HS-5 (cell line): ENCODE measurements around the gene BIRC3.
"Not testable (repeated sequence)": the region's sequence is repeated elsewhere in the genome, so short reads cannot be mapped to it uniquely, and the experiment has no call there.

Source experiments
- DNase-seq: peaks from one replicate; pipeline ENCODE4 v3.0.0-alpha.2; 2012; ENCODE audit warnings: low read depth

BIRC3 gene

DNA sequence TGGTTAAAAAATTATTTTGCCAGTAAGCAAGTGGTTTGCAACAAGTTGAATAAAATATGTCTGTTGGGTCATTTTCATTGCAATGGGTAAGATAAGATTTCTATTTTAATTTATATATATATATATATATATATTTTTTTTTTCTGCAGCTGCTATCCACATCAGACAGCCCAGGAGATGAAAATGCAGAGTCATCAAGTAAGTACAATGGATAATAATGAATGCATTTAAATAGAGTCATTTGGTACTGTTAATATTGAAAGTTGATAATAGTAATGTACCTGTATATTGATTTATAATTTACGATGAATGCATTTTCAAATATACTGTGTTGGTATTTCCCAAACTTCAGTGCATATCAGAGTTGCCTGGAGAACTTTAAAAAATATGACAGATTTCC lies 11.5 kb downstream of the BIRC3 start:
- no peak for DNase-seq

DNA sequence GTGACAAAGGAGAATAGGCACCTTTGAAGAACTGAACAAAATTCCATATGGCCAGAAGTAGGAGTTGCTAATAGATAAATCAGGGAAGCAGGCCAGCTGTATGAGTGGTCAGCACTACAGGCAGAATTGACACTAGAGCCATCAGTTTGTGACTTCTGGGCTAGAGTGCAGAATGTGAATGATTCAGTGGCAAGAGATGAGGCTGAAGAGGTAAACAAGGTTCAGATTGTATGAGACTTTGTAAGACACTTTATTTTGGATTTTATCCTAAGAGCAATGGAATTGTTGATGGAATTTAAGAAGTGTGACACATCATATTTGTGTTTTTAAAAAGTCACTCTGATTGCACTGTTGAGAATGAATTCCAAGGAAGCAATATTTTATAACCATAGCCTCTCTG lies 12.9 kb downstream of the BIRC3 start:
- no peak for DNase-seq

DNA sequence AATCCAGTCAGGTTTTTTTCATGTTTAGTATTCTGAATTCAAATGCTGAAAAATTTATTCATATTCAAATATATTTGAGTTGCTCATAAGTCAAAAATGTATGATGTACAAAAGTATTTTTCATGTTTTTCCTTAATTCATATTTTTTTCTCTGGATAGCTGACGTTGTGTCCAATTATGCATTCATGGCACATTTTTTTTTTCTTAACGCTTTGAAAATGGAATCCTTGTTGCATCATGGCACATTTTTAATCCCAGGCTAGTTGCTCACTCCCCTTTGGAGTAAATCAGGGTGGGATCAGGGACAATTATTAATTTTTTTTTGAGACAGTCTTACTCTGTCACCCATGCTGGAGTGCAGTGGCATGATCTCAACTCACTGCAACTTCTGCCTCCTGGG lies 14.1 kb downstream of the BIRC3 start:
- DNase-seq = no peak

DNA sequence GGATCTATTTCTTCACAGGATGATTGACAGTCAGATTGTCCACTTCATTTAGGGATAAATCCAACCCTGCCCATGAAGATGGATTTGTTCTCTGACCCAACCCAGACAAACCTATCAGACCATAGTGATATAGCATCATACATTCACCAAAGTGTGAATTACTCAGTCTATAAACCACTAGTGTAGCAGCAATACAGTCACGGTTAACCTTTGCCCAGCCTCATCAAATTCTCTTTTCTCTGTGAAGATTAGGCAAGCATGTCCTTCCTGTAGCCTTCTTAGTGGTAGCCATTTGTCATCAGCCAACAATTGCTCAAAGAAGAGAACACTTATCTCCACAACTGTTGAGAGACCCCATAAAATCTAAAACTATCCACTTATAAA lies 15.3 kb downstream of the BIRC3 start:
- DNase-seq = no peak

DNA sequence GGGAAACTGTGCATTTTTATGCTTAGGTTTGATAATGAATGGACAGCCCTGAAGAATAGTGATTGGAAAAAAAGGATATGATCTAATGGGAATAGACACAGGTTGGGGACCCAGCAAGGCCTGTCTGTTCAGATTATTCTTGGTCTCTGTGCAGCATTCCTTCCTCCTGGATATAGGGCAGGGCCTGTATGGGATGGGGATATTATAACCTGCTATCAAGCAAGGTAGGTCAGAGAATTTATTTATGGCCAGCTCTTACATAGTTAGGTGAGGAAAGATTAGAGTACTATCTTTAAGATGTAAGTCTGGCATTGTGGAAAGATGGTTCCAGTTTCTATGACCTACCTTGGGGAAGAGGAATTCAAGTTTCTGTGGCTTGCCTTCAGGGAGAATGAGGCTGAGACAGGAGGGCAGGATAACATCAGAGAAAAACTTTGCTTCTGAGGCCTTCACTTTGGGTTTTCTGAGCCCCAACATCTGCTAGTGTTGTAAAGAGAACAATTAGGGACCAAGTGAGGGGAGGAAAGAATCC lies 21.3 kb downstream of the BIRC3 start:
- DNase-seq = no peak

DNA sequence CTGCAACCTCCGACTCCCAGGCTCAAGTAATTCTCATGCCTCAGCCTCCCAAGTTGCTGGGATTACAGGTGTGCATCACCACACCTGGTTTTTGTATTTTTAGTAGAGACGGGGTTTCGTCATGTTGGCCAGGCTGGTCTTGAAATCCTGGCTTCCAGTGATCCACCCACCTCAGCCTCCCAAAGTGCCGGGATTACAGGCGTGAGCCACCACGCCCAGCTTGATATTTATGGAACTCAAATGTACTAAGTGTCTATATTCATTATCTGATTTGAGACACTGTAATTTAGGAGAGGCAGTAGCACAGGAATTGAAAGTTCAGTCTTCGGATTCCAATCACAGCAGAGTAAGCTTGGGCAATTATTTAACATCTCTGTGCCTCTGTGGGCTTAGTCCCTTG lies 24.0 kb downstream of the BIRC3 start:
- not testable (repeated sequence) for DNase-seq

DNA sequence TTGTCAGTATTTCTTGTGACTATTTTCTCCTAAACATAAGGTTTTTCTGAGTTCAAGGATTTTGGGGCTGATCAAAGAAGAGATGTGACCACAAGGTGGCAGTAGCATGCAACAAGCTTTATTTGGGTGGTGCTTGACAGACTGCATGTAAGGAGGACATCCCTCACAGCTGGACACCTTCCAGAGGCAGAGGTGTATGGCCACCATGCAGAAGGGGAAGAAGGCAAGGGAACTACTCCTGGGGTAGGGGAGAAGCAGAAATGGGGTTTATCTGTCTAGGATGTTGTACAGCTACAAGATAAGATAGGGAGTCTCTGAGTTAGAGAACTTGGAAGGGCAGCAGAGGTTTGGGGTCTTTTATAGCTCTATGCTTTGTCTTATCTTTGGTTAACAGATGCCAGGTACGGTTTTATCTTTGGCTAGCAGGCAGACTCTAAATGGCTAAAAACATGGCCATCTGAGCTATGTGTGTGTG lies 24.6 kb downstream of the BIRC3 start:
- peak; percentile 97 for DNase-seq

DNA sequence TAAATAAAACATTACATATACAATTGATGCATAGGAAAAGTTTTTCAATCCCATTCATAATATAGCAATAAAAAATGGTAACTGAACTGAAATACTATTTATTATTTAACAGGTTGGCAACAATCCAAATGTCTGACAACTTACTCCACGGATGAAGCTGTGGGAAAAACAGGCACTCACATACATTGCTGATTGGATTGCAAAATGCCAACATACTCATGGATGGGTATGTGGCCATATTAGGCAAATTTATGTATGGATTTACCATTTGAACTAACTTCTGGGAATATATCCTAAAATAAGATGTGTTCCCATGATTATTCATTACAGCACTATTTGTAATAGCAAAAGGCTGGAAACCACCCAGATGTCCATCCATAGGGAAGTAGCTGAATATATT lies 26.5 kb downstream of the BIRC3 start:
- DNase-seq = peak; percentile 55

DNA sequence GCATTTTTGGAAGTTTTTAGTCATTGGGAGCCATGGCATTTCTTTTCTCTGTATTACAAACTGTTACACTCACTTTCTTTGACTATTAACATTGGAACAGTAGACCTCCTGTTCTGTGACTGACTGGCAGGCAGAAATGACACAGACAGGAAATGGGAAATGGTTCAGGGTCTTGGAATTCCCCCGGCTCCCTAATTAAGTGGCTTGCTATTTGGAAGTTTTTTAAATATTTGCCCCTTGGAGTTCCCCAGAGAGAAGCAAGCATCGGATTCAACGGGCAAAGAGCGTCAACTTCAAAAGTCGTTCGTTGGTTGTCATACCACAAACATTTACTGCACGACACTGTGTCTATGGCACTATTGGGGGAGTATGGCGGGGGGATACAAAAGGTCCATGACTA lies 28.6 kb downstream of the BIRC3 start:
- peak; percentile 88 for DNase-seq

DNA sequence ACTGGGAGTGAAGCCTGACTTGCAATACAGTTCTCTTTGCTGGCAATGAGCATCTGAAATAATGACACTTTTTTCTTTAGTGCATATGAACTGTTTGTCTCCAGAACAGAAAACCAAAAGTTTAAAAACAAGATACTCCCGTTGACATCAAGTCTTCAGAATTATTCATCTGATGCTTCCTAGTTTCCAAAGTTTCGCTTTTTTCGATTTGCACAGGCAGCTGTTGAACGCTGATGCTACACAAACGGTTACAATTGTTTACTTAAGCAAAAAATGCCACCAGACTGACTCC lies 29.1 kb downstream of the BIRC3 start:
- no peak for DNase-seq

DNA sequence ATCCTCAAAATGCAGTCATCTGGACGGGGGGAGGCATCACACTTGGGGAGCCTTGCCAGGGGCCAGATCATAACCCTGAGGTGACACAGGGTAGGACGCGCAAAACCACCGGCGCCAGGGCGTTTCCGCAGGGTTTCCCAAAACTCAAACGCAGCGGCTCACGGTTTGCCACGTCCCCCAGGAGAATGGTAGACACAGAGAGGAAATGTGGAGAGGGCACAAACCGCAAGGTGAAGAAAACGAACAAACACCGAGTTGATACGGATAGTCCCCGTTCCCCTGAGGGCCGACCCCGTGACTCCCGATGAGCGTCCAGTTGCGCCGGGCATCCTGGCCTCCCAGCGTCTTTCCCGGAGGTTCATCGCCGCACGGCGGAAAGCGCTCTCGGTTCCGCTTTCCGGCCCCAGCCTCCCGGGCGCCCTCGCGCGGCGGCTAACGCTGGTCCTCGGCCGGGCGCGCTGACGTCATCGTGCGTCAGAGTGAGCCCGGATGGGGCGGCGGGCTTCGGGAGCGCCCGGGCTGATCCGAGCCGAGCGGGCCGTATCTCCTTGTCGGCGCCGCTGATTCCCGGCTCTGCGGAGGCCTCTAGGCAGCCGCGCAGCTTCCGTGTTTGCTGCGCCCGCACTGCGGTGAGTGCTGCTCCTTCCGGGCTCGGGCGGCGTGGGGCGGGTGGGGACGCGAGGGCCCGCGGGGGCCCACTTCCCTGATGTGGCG lies 29.6 kb downstream of the BIRC3 start, which contains the start of gene BIRC2:
Gene BIRC2 (plus strand): TSS at position 467 of the 714 bp plus-strand sequence. CDS start 2,641 bp downstream, outside the sequence.
- DNase-seq = peak; percentile 96

DNA sequence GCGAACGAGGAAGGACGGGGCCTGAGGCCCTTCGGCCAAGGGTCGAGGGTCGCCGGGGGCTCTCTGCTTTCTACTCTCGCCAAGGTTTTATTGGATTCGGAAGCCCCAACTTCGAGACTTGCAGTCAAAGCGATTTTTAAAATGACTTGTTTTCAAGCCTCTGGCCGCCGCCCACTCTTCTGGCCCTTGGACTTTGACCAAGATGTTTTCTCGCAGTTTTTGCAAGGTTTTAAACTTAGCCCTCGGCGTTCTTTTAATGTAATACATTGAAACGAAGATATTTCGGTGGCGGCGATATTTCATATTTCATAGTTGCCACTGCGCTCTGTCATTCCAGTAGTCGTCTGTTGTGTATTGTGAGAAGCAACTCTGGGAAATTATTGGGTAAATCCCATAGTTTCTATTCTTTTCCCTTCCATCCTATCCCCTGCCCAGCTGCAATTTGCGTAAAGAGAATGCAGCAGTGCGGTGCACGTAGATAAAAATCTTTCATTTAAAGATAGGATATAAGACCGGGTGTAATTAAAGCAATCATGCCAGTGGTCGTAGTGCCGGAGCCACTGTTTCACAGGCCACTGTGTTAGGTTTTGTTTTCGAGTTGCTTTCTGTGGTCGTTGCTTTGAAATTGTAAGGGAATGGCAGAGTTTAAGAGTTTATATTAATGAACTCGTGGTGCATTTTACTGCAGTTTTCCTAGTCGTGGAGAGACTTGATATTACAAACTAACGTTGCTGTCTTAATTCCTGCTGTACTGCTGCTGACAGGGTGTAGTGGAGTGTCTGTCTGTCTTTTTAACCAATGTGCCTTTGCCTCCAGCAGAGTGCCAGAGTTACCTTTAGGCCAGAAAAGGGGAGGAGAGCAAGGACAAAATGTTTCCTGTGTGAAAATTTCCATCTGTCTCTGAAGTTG lies 30.4 kb downstream of the BIRC3 start:
- DNase-seq = peak; percentile 52

DNA sequence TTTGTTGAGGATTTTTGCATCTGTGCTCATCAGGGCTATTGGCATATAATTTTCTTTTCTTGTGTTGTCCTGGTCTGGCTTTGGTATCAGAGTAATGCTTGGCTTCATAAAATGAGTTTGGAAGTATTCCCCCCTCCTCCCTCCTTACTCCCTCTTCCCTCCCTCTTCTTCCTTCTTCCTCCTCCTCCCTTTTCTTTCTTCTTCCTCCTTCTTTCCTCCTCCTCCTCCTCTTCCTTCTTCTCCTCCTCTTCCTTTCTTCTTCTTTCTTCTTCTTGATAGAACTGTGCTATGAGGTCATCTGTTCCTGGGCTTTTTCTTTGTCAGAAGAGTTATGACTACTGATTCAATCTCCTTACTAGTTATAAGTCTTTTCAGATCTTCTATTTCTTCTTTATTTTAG lies 39.8 kb downstream of the BIRC3 start:
- DNase-seq = no peak

DNA sequence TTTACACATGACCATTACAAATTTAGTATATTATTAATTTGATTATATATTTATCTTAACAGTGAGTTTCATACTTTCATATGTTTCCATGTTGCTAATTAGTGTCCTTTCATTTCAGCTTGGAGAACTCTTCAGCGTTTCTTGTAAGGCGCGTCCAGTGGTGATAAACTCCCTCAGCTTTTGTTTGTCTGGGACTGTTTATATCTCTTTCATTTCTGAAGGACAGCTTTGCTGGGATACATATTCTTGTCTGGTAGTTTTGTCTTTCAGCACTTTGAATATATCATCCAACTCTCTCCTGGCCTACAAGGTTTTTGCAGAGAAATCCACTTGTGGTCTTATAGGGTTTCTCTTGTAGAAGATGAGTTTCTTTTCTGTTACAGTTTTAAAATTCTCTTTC lies 42.1 kb downstream of the BIRC3 start:
- DNase-seq = no peak

DNA sequence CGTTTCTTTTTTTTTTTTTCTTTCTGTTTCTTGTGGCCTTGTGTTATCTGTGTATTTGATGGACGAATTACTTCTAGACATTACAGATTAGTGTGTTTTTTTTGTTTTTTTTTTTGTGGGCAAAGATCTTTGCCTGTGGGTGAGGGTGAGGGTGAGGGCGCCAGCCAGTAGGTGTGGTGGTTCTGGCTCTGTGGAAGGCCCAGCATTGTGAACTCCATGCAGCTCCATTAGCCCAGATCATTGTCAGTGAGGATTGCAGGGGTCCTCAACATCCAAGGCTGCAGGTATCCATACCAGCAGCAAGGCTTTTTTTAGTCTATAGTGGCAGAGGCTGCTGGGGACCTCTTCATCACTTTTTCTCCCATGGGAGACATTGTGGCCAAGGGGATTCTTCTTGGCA lies 43.4 kb downstream of the BIRC3 start:
- no peak for DNase-seq

DNA sequence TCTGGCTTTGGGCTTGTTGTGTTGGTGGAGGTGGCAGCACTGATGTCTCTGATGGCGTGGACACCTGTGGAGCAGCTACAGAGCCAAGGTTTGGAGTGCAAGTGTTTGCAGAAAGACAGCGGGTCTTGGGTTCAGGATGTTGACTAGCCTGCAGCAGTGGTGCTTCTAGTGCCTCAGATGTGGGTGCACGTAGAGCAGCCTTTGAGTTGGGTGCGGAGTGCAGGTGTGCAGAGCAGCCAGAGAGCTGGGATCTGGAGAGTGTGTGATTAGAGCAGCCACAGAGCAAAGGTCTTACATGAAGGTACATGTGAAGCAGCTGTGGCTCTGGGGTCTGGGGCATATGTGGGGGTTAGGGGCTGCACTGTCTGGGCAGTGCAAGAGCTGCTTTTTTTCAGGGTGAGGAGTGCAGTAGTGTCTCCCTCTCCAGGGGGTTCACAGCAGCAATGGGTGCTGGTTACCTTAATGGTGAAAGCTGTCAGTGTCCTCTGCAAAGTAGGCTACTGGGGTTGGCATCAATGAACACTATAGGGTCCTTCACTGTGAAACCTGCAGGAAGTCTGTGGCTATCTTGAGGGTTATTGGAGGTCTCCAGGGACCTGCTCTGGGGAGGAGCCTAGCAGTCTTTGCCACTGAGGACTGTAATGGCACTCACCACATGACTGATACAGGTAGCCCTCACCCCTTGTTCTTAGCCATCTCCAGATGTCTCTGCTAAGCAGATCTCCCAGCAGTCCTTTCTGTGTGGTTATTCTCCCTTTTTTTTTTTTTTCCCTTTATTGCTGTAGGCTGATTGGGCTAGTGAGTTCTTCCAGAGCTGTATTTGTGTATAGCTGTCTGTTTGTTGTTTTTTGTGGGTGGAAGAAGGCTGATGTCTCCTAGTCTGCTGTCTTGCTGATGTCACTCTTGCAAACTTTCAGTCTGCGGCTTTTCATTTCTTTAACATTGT lies 44.1 kb downstream of the BIRC3 start:
- DNase-seq = no peak

DNA sequence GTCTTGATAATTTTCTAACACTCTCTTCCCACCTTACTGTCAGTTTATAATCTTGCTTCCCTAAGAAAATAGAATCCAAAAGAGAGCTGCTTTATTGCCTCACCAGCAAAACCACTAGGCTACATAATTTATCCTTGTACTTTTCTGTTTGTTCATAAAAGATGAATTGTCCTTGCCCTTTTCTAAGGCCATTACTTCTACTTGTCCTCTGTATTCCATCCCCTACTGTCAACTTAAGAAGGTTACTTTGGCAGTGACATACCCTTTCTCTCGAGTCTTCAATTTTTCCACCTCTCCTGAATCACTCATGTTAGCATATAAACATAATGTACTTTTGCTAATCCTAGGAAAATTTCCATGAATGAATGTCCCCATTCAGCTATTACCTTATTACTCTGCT lies 47.7 kb downstream of the BIRC3 start:
- no peak for DNase-seq

DNA sequence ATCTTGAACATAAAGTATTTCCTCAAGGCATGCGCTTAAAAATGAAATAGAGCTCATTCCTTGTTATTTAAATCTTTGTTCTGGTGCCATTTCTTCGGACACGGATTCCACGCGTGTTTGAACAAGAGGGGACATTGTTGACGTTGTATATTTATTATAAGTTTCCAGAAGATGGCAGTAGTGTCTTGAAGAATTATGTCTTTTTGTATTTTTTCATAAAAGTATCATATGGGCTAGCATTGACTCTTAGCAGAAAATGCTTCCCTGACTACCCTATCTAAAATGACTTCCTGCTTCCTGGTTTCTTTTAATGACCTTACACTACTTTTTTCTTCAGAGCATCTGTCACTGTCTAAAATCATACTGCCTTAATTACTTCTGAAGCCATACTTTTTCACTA lies 50.1 kb downstream of the BIRC3 start:
- no peak for DNase-seq

DNA sequence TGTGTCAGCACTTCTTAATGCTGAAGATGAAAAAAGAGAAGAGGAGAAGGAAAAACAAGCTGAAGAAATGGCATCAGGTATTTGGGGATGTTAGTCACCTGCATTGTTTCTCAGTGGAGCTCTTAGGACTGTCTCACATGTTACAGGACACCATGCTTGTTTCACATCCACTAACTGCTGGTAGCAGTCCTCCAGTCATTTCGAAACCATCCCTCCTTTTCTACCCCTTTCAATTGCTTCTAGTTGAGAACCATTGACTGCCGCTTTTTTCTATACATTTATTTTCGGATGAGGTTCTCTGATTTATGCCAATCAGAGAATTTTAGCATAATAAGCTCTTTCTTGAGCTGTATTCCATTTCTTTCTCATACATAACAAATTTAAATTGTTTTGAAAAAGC lies 51.2 kb downstream of the BIRC3 start:
- no peak for DNase-seq

DNA sequence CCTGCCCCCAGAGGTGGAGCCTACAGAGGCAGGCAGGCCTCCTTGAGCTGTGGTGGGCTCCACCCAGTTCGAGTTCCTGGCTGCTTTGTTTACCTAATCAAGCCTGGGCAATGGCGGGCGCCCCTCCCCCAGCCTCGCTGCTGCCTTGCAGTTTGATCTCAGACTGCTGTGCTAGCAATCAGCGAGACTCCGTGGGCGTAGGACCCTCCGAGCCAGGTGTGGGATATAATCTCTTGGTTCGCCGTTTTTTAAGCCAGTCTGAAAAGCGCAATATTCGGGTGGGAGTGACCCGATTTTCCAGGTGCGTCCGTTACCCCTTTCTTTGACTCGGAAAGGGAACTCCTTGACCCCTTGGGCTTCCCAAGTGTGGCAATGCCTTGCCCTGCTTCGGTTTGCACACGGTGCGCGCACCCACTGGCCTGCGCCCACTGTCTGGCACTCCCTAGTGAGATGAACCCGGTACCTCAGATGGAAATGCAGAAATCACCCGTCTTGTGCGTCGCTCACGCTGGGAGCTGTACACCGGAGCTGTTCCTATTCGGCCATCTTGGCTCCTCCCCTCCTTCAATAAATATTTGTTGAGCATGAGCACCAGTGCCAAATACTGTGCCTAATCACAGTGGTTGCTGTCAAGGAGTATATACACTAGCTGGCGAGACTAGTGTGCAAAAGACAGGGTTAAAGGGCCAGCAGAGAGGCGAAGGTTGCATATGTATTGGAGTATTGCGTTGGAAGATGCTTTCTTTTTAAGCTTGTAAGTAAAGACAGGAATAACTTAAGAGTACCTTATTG lies 57.5 kb downstream of the BIRC3 start:
- DNase-seq = not testable (repeated sequence)

DNA sequence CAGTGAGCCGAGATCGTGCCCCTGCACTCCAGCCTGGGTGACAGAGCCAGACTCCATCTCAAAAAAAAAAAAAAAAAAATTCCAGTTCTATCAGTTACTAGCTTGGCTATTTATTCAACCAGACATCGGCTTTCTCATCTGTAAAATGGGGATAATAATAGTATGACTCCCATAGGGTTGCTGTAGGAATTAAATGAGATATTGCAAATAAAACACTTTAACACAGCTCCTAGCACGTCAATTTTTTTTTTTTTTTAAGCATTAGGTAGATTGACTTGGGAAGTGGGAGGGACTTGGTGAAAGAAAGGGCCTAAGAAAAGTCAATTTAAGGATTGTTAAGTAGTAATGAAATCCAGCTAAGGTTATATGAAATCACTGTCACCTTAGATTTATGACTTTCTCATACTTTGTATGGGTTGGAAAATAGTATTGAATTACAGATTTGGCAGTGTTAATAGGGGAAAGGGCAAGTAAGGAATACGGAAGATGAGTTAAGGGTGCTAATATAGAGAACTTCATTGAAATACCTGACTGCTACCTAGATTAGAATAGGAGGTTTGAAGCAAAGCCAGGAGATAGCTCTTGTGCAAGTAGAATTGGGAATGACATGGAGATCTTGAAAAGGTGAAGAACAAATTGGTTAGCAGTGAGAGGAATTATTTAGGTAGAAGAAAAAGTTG lies 58.6 kb downstream of the BIRC3 start:
- no peak for DNase-seq
